Stimulated activated CD4-positive, alpha-beta T cell treated with anti-CD3 and anti-CD28 coated beads, Interleukin-1b, Interleukin-23, amount 100 ng/mL, for 4 hours (primary cell): ENCODE results near the gene PDGFRB.

Source experiments
- DNase-seq, 2 donors: peaks; one replicate each; pipeline ENCODE4 v3.0.0-alpha.2; 2020; ENCODE audit warnings: low read depth in 2 of 2

Gene PDGFRB

GRCh38 chr5:150163035-150163434 is 7.4 kb upstream of the PDGFRB start:
- DNase-seq = no peak

- no peak for DNase-seq
Observed at GRCh38 chr5:150162142-150162513, 6.5 kb upstream of the PDGFRB start.

- peak; percentile 62 to 73 for DNase-seq
Observed at GRCh38 chr5:150161242-150162141, 5.8 kb upstream of the PDGFRB start.

GRCh38 chr5:150160448-150161081 is 4.9 kb upstream of the PDGFRB start:
- DNase-seq = no peak

- no peak for DNase-seq
Observed at GRCh38 chr5:150159741-150160179, 4.1 kb upstream of the PDGFRB start.

- DNase-seq = no peak
Observed at GRCh38 chr5:150159031-150159430, 3.4 kb upstream of the PDGFRB start.

GRCh38 chr5:150158170-150158949 is 2.7 kb upstream of the PDGFRB start:
- DNase-seq = no peak

GRCh38 chr5:150157168-150157567 is 1.5 kb upstream of the PDGFRB start:
- no peak for DNase-seq

GRCh38 chr5:150156540-150156939 is 895 bp upstream of the PDGFRB start:
- no peak for DNase-seq

- DNase-seq = no peak
Observed at GRCh38 chr5:150156027-150156368, 353 bp upstream of the PDGFRB start.

GRCh38 chr5:150154618-150155128 is 972 bp downstream of the PDGFRB start:
- DNase-seq = no peak

- no peak for DNase-seq
Observed at GRCh38 chr5:150153957-150154617, 1.6 kb downstream of the PDGFRB start.

GRCh38 chr5:150153483-150153882 is 2.2 kb downstream of the PDGFRB start:
- DNase-seq = no peak

- no peak for DNase-seq
Observed at GRCh38 chr5:150152636-150153462, 2.8 kb downstream of the PDGFRB start.

- no peak for DNase-seq
Observed at GRCh38 chr5:150149618-150150017, 6.0 kb downstream of the PDGFRB start.

GRCh38 chr5:150148117-150148927 is 7.3 kb downstream of the PDGFRB start:
- no peak for DNase-seq

- no peak for DNase-seq
Observed at GRCh38 chr5:150147670-150148069, 8.0 kb downstream of the PDGFRB start.

- no peak for DNase-seq
Observed at GRCh38 chr5:150146862-150147601, 8.6 kb downstream of the PDGFRB start.

- no peak for DNase-seq
Observed at GRCh38 chr5:150146235-150146634, 9.4 kb downstream of the PDGFRB start.
